ENCODE measurements around the gene MLNR. TPM values are rescaled to one million over a fixed set of nuclear protein-coding genes. Genes with fewer than 3 reads are reported as not detected.

MLNR gene
- not detected in 2 replicates for total RNA-seq

- no peak for TF ChIP-seq CTCF (conservative IDR thresholded peaks at IDR 0.05; ENCODE audit: low read depth, low read length)
- DNase-seq (ENCODE audit: low read depth) = no peak
- H3K4me3 ChIP-seq (ENCODE audit: low read depth, low read length) = peak within 1 kb of the TSS; percentile 34
These were observed at the start of gene MLNR for GRCh38 chr13:49220036-49220855. TSS of gene MLNR (plus strand) at chr13:49220338. CDS start at chr13:49220338, 0 bp downstream.

- no peak for DNase-seq (ENCODE audit: low read depth)
- H3K4me3 ChIP-seq (ENCODE audit: low read depth, low read length) = no peak overlapping the region
- no peak for TF ChIP-seq CTCF (conservative IDR thresholded peaks at IDR 0.05; ENCODE audit: low read depth, low read length)
These were observed 48.8 kb upstream of the MLNR start for GRCh38 chr13:49171359-49171758.

- no peak overlapping the region for H3K4me3 ChIP-seq (ENCODE audit: low read depth, low read length)
- no peak for DNase-seq (ENCODE audit: low read depth)
These were observed 36.3 kb upstream of the MLNR start for GRCh38 chr13:49183672-49184325.

GRCh38 chr13:49184621-49185020 is 35.5 kb upstream of the MLNR start:
- TF ChIP-seq CTCF (conservative IDR thresholded peaks at IDR 0.05; ENCODE audit: low read depth, low read length) = no peak
- H3K4me3 ChIP-seq (ENCODE audit: low read depth, low read length) = no peak overlapping the region
- DNase-seq (ENCODE audit: low read depth) = no peak

More at GRCh38 chr13:49183672-49184325, 36.3 kb upstream of the MLNR start:
- no peak for TF ChIP-seq CTCF (conservative IDR thresholded peaks at IDR 0.05; ENCODE audit: low read depth, low read length)

GRCh38 chr13:49185264-49185663 is 34.9 kb upstream of the MLNR start:
- no peak for DNase-seq (ENCODE audit: low read depth)
- no peak overlapping the region for H3K4me3 ChIP-seq (ENCODE audit: low read depth, low read length)
- no peak for TF ChIP-seq CTCF (conservative IDR thresholded peaks at IDR 0.05; ENCODE audit: low read depth, low read length)

- no peak for TF ChIP-seq CTCF (conservative IDR thresholded peaks at IDR 0.05; ENCODE audit: low read depth, low read length)
- no peak for DNase-seq (ENCODE audit: low read depth)
- no peak overlapping the region for H3K4me3 ChIP-seq (ENCODE audit: low read depth, low read length)
These were observed 29.2 kb upstream of the MLNR start for GRCh38 chr13:49190901-49191300.

Data from epithelial cell of proximal tubule (primary cell).